AG09319 (cell line): Measurements from ENCODE around the gene TMEM40.

Experiments
- DNase-seq: peaks from one replicate; pipeline ENCODE4 v3.0.0-alpha.2; 2010; ENCODE audit warnings: low read depth; ENCODE audit errors: extremely low read depth
- TF ChIP-seq, protein P1 (sequence below): IDR thresholded peaks from 2 replicates; pipeline ENCODE4 v1.5.1; 2011; ENCODE audit warnings: low read depth, mild to moderate bottlenecking, inconsistent platforms, low read length, moderate library complexity

Gene TMEM40

DNA sequence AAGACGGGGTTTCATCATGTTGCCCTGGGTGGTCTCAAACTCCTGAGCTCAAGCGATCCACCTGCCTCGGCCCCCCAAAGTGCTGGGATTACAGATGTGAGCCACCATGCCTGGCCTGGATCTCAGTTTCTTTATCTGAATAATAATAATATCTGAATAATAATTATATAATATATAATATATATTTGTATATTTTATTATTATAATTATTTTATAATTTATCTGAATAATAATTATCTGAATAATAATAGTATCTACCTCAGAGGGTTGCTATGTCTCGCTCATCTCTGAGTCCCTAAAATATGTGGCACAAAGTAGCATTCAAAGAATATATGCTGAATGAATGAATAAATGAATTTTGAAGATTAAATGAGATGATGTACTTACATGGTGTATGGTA, 44.8 kb downstream of the TMEM40 start:
- no peak for DNase-seq
- TF ChIP-seq, protein P1, sequence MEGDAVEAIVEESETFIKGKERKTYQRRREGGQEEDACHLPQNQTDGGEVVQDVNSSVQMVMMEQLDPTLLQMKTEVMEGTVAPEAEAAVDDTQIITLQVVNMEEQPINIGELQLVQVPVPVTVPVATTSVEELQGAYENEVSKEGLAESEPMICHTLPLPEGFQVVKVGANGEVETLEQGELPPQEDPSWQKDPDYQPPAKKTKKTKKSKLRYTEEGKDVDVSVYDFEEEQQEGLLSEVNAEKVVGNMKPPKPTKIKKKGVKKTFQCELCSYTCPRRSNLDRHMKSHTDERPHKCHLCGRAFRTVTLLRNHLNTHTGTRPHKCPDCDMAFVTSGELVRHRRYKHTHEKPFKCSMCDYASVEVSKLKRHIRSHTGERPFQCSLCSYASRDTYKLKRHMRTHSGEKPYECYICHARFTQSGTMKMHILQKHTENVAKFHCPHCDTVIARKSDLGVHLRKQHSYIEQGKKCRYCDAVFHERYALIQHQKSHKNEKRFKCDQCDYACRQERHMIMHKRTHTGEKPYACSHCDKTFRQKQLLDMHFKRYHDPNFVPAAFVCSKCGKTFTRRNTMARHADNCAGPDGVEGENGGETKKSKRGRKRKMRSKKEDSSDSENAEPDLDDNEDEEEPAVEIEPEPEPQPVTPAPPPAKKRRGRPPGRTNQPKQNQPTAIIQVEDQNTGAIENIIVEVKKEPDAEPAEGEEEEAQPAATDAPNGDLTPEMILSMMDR, result no peak

GRCh38 chr3:12710062-12710461, 49.0 kb downstream of the TMEM40 start:
- TF ChIP-seq, protein P1, result no peak
- DNase-seq, result no peak

- DNase-seq, result no peak
- TF ChIP-seq, protein P1, result no peak
Observed at GRCh38 chr3:12709334-12709733, 49.7 kb downstream of the TMEM40 start.

GRCh38 chr3:12708584-12709192, 50.4 kb downstream of the TMEM40 start:
- TF ChIP-seq, protein P1, result peak; percentile 33
- peak; percentile 54 for DNase-seq

- TF ChIP-seq, protein P1, result no peak
- no peak for DNase-seq
Observed at GRCh38 chr3:12707449-12707848, 51.6 kb downstream of the TMEM40 start.

GRCh38 chr3:12706504-12707253, 52.4 kb downstream of the TMEM40 start:
- no peak for DNase-seq
- TF ChIP-seq, protein P1, result peak; percentile 75

DNA sequence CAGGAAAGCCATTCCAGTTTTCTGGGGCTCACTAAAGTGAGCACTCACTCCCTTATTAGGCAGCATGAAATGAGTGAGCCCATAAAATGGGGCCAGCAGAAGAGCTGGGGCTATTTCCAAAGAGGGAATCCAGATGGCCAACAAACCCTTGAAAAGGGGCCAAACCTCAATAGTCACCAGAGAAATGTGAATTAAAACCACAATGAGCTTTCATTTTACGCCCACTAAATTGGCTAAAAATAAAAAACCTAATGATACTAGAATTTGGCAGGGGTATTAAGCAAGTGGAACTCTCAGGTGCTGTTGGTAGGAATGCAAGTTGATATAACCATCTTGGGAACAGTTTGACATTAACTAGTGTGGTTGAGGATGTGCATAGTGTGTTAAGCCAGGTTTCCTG, 53.1 kb downstream of the TMEM40 start:
- peak; percentile 34 for DNase-seq
- TF ChIP-seq, protein P1, result no peak
